ENCODE data around the gene PARD3B. TPM values are rescaled to one million over a fixed set of nuclear protein-coding genes. Genes with fewer than 3 reads are reported as not detected.

Gene PARD3B
- total RNA-seq, 4 donors from 2014 or later, result 27.8 to 39.3 (median 33.7) TPM

- no peak for TF ChIP-seq CTCF (IDR thresholded peaks at IDR 0.05)
- DNase-seq (ENCODE audit: low spot score) (no peak), ATAC-seq (ENCODE audit: low FRiP score) (no peak)
Observed at GRCh38 chr2:205650450-205650849, 1105.2 kb downstream of the PARD3B start.

- ATAC-seq (ENCODE audit: low FRiP score) (no peak), DNase-seq (ENCODE audit: low spot score) (no peak)
- no peak for TF ChIP-seq CTCF (IDR thresholded peaks at IDR 0.05)
Observed at GRCh38 chr2:205650931-205651330, 1105.7 kb downstream of the PARD3B start.

GRCh38 chr2:205651719-205652118 is 1106.4 kb downstream of the PARD3B start:
- no peak for TF ChIP-seq CTCF (IDR thresholded peaks at IDR 0.05)

GRCh38 chr2:205654878-205655605 is 1109.8 kb downstream of the PARD3B start:
- ATAC-seq (ENCODE audit: low FRiP score), result no peak
- no peak for DNase-seq (ENCODE audit: low spot score)

More at GRCh38 chr2:205651719-205652118, 1106.4 kb downstream of the PARD3B start:
- DNase-seq (ENCODE audit: low spot score), result no peak
- ATAC-seq (ENCODE audit: low FRiP score), result no peak

GRCh38 chr2:205655779-205656456 is 1110.6 kb downstream of the PARD3B start:
- ATAC-seq (ENCODE audit: low FRiP score) (no peak), DNase-seq (ENCODE audit: low spot score) (no peak)
- TF ChIP-seq CTCF (IDR thresholded peaks at IDR 0.05), result no peak

More at GRCh38 chr2:205654878-205655605, 1109.8 kb downstream of the PARD3B start:
- no peak for TF ChIP-seq CTCF (IDR thresholded peaks at IDR 0.05)

GRCh38 chr2:205656461-205656860 is 1111.2 kb downstream of the PARD3B start:
- DNase-seq (ENCODE audit: low spot score), result no peak
- TF ChIP-seq CTCF (IDR thresholded peaks at IDR 0.05), result no peak
- ATAC-seq (ENCODE audit: low FRiP score), result no peak

GRCh38 chr2:205656941-205657340 is 1111.7 kb downstream of the PARD3B start:
- ATAC-seq (ENCODE audit: low FRiP score) (no peak), DNase-seq (ENCODE audit: low spot score) (no peak)
- no peak for TF ChIP-seq CTCF (IDR thresholded peaks at IDR 0.05)

Measured in omental fat pad (tissue), 4 donors.